Trophoblast cell (in vitro differentiated cells and primary cell): Measurements from ENCODE around the gene RABGAP1.

Experiments used
- DNase-seq, 2 donors: peaks; one replicate each; pipeline ENCODE4 v3.0.0-alpha.2; 2016
- H2AFZ ChIP-seq: 2 replicates; pipeline ENCODE4 v1.6.1; 2013; ENCODE audit warnings: low read length, moderate library complexity, mild to moderate bottlenecking; ENCODE audit not compliant: insufficient read depth, poor library complexity
- H2AK5ac ChIP-seq: 2 replicates; pipeline ENCODE4 v1.6.1; 2013; ENCODE audit warnings: mild to moderate bottlenecking, low read length
- H2BK120ac ChIP-seq: 2 replicates; pipeline ENCODE4 v1.6.1; 2013; ENCODE audit warnings: low read length, mild to moderate bottlenecking, moderate library complexity; ENCODE audit not compliant: insufficient read depth, poor library complexity
- H2BK12ac ChIP-seq: 2 replicates; pipeline ENCODE4 v1.6.1; 2013; ENCODE audit warnings: mild to moderate bottlenecking, low read length, moderate library complexity
- H2BK5ac ChIP-seq: 2 replicates; pipeline ENCODE4 v1.6.1; 2013; ENCODE audit warnings: low read length, low read depth, moderate library complexity, mild to moderate bottlenecking; ENCODE audit not compliant: poor library complexity
- H3K14ac ChIP-seq: 2 replicates; pipeline ENCODE4 v1.6.1; 2013; ENCODE audit warnings: mild to moderate bottlenecking, low read length
- H3K18ac ChIP-seq: 2 replicates; pipeline ENCODE4 v1.6.1; 2013; ENCODE audit warnings: mild to moderate bottlenecking, low read length
- H3K23ac ChIP-seq: 2 replicates; pipeline ENCODE4 v1.6.1; 2013; ENCODE audit warnings: low read length
- H3K27ac ChIP-seq: 2 replicates; pipeline ENCODE4 v1.5.1; 2013; ENCODE audit warnings: low read depth, mild to moderate bottlenecking, inconsistent platforms, low read length, moderate library complexity
- H3K27me3 ChIP-seq: 2 replicates; pipeline ENCODE4 v1.6.1; 2013; ENCODE audit warnings: inconsistent platforms, mild to moderate bottlenecking, low read length, moderate library complexity; ENCODE audit not compliant: insufficient read depth
- H3K36me3 ChIP-seq, 2 experiments: 1 replicate in 1 of 2; 2 replicates in 1 of 2; pipeline ENCODE4 v1.6.1; 2013; ENCODE audit warnings: low read length in 2 of 2, mild to moderate bottlenecking in 2 of 2, moderate library complexity in 1 of 2; ENCODE audit not compliant: insufficient read depth in 2 of 2, control insufficient read depth in 1 of 2
- H3K4ac ChIP-seq: 2 replicates; pipeline ENCODE4 v1.6.1; 2013; ENCODE audit warnings: low read depth, mild to moderate bottlenecking, low read length, moderate library complexity
- H3K4me1 ChIP-seq, 2 experiments: 1 replicate in 1 of 2; 2 replicates in 1 of 2; pipeline ENCODE4 v1.6.1; 2013; ENCODE audit warnings: low read length in 2 of 2, mild to moderate bottlenecking in 2 of 2, moderate library complexity in 1 of 2; ENCODE audit not compliant: insufficient read depth in 2 of 2, control insufficient read depth in 1 of 2
- H3K4me2 ChIP-seq: 2 replicates; pipeline ENCODE4 v1.6.1; 2013; ENCODE audit warnings: inconsistent platforms, mild to moderate bottlenecking, low read length, moderate library complexity
- H3K4me3 ChIP-seq: 2 replicates; pipeline ENCODE4 v1.5.1; 2013; ENCODE audit warnings: mild to moderate bottlenecking, low read depth, low read length, inconsistent platforms
- H3K79me1 ChIP-seq: one replicate; pipeline ENCODE4 v1.6.1; 2013; ENCODE audit warnings: low read length
- H3K79me2 ChIP-seq: 2 replicates; pipeline ENCODE4 v1.6.1; 2013; ENCODE audit warnings: low read length, mild to moderate bottlenecking; ENCODE audit not compliant: control insufficient read depth, insufficient read depth, poor library complexity
- H3K9ac ChIP-seq: 2 replicates; pipeline ENCODE4 v1.6.1; 2013; ENCODE audit warnings: mild to moderate bottlenecking, low read length
- H3K9me3 ChIP-seq: 2 replicates; pipeline ENCODE4 v1.6.1; 2013; ENCODE audit warnings: low read depth, mild to moderate bottlenecking, control low read depth, inconsistent platforms, low read length; ENCODE audit not compliant: insufficient read depth
- H4K12ac ChIP-seq: 2 replicates; pipeline ENCODE4 v1.6.1; 2013; ENCODE audit warnings: low read depth, mild to moderate bottlenecking, low read length, moderate library complexity
- H4K8ac ChIP-seq: 2 replicates; pipeline ENCODE4 v1.6.1; 2013; ENCODE audit warnings: low read depth, mild to moderate bottlenecking, low read length, moderate library complexity
- H4K91ac ChIP-seq: one replicate; pipeline ENCODE4 v1.6.1; 2013; ENCODE audit warnings: low read depth, mild to moderate bottlenecking, low read length, moderate library complexity
- WGBS: extraction: QIAGEN DNeasy Blood & Tissue Kit; methylation state at CpG from one replicate; pipeline ENCODE4 v1.1.7; 2013; ENCODE audit warnings: missing lambda C conversion rate; ENCODE audit not compliant: insufficient read length, insufficient coverage; ENCODE audit errors: extremely low coverage; 5-methylcytosine and 5-hydroxymethylcytosine counted together

The RABGAP1 gene

DNA sequence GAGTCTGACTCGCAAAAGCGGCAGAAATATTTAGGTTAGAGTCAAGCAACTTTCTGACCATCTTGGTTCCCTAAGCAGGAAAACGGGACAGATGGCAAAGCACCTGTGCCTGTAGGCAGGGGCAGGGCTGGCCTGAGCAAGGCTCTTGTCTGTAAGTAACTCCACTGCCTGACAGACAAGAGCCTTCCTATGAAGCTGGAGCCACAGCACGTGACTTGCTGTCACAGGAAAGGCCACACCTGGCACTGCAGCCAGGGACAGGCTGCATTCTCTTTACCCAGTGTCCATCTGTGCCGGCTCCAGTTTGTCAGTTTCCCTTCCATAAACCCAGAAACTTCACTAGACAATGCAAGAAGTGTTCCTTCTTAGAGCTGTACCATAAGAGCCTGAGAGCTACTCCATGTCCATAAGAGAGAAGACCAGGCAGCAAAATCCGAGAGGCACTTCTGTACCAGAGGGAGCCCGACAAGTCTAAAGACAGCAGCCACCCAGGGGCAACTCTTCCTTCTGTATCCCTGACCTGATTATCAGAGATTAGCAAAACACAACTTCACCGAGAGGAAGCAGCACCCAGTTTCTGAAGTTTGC, 170.7 kb downstream of the RABGAP1 start:
- Histone ChIP-seq H3K9ac (no peak overlapping the region), H4K8ac (no peak overlapping the region), H3K18ac (no peak overlapping the region), H3K4me3 (no peak overlapping the region), H2AFZ (no peak overlapping the region), H3K36me3 (peaks cover 40 to 41% of the 10 kb centered on the region in 2 experiments), H2BK5ac (no peak overlapping the region), H3K79me1 (no peaks in the 10 kb centered on the region), H3K9me3 (peaks cover 2% of the 10 kb centered on the region), H3K4ac (no peak overlapping the region), H2BK12ac (no peak overlapping the region), H3K14ac (no peak overlapping the region), H3K79me2 (no peaks in the 10 kb centered on the region), H4K12ac (no peak overlapping the region), H4K91ac (no peak overlapping the region), H3K27ac (no peak overlapping the region), H3K4me2 (no peak overlapping the region), H3K27me3 (no peaks in the 10 kb centered on the region), H2AK5ac (no peak overlapping the region), H2BK120ac (no peak overlapping the region), H3K23ac (no peak overlapping the region), H3K4me1 (peaks cover 0 to 3% of the 10 kb centered on the region in 2 experiments)
- no CpG with 5 or more reads among the region's 8 CpGs for WGBS
- no peak for DNase-seq

DNA sequence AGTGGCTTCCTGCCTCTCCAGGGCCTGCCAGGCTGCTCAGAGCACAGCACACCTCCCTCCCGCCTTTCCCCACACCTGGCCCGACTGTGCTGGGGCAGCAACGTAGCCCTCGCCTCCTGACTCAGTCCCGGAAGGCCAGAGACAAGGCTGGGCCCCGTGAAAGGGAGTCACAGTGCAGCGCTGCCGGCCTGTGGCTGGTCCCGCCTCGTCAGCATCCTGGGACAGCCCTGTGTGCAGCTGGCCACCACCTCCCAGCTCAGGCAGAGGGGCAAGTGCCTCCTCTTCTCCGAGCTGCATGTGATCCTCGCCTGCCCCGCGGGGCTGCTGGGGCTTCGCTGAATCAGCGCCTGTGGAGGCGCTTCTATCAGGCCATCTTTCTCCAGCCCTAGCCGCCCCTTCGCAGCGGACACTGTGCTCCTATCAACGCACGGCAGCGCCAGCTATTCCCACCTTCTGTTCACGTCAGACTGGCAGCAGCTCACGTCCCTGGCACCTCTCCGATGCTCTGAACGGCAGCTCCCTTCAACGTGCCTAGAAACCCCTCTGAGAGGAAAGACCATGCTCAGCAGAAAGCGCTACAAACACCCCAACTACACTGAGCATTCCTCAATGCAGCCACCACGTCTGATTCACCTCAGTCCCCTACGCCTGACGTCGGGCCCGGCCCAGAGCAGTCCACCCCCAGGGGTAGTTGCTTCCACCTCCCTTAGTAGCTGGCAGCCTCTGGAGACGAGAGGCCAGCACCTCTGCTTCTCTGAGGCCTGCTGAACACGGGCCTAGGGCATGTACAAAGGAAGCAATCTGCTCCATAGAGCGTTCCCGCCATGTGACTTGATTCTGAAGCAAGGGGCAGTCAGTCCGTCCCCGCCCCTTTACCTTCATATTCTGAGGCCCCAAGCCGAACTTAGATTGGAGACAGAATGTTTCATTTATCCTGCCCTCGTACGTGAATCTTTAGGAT, 171.5 kb downstream of the RABGAP1 start:
- Histone ChIP-seq H3K9ac (no peak overlapping the region), H3K4me3 (no peak overlapping the region), H3K27me3 (no peaks in the 10 kb centered on the region), H2AK5ac (no peak overlapping the region), H3K9me3 (peaks cover 2% of the 10 kb centered on the region), H3K79me1 (no peaks in the 10 kb centered on the region), H2BK5ac (no peak overlapping the region), H2BK120ac (no peak overlapping the region), H3K4me2 (no peak overlapping the region), H4K91ac (no peak overlapping the region), H3K36me3 (peaks cover 34 to 38% of the 10 kb centered on the region in 2 experiments), H3K27ac (no peak overlapping the region), H3K23ac (no peak overlapping the region), H3K79me2 (no peaks in the 10 kb centered on the region), H3K18ac (no peak overlapping the region), H2BK12ac (no peak overlapping the region), H2AFZ (no peak overlapping the region), H4K8ac (no peak overlapping the region), H3K4ac (no peak overlapping the region), H3K14ac (no peak overlapping the region), H3K4me1 (peaks cover 0 to 3% of the 10 kb centered on the region in 2 experiments), H4K12ac (no peak overlapping the region)
- DNase-seq, result no peak
- no CpG with 5 or more reads among the region's 43 CpGs for WGBS

DNA sequence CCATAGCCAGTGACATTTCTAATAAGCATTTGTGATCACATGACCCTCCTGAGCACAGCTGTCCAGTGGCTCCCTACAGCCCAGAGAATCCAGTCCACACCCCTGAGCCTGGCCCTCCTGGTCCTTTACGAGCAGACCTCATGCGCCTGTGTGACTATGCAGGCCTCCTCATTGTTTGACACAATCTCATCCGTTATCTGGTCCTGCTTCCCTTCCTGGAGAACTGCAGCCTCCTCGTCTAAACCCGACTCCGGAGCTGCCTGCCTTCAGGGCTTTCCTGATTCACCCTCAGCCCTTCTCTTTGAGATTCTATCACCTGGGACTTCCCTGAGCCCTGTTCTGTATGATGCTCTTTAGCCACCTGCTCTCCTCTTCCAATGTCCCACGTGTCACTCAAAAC, 172.4 kb downstream of the RABGAP1 start:
- Histone ChIP-seq H4K12ac (peak overlapping the region; percentile 38), H3K4me3 (no peak overlapping the region), H3K9ac (no peak overlapping the region), H3K79me1 (no peaks in the 10 kb centered on the region), H3K27ac (no peak overlapping the region), H3K4me1 (peaks cover 0 to 3% of the 10 kb centered on the region in 2 experiments), H3K18ac (no peak overlapping the region), H3K23ac (no peak overlapping the region), H2BK120ac (no peak overlapping the region), H3K27me3 (no peaks in the 10 kb centered on the region), H3K4ac (no peak overlapping the region), H4K8ac (no peak overlapping the region), H3K9me3 (peaks cover 2% of the 10 kb centered on the region), H2BK5ac (no peak overlapping the region), H2AFZ (no peak overlapping the region), H3K4me2 (no peak overlapping the region), H3K36me3 (peaks cover 25 to 29% of the 10 kb centered on the region in 2 experiments), H3K14ac (no peak overlapping the region), H2AK5ac (no peak overlapping the region), H2BK12ac (no peak overlapping the region), H4K91ac (no peak overlapping the region), H3K79me2 (no peaks in the 10 kb centered on the region)
- WGBS, result no CpG with 5 or more reads among the region's 7 CpGs
- peak; percentile 57 to 58 for DNase-seq

DNA sequence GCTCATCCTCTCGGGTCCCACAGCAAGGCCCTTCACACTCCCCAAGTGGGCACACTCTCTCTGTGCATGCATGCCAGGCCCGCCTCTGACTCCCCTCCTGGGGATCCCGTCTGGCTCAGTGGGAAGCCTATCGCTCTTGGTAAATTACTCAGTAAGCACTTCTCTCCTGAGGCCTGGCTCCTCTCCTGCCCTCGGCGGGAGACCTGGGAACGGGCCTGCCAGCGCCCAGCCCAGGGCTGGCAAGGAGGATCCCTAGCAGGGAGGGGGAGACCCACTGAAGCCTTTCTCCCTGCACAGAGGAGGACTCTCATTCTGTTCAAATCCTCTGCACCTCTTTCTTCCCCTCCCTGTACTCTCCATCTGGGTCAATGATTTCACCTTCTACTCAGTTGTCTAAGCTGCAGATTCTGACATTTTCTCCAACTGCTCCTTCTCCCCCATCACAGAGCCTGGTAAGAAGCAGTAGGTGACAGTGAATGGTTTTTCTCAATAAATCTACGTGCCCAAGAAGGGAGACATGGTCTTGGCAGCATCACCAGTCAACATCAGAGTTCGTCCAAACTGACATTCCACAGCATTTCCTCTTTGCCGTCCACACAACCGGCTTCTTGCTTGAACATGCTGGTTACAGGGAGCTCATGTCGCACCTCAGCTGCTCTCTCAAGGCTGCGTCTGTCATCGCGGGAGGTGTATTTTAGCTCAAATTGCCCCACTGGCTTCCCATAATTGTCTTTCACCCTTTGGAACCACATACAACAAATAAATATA, 174.5 kb downstream of the RABGAP1 start:
- H3K23ac ChIP-seq, result no peak overlapping the region

More for the DNA sequence above, 174.5 kb downstream of the RABGAP1 start:
- no peak overlapping the region for H3K4me3 ChIP-seq
- no peak overlapping the region for H3K4ac ChIP-seq
- H3K4me2 ChIP-seq, result no peak overlapping the region
- no peak overlapping the region for H2BK120ac ChIP-seq
- H4K91ac ChIP-seq, result no peak overlapping the region
- no peak overlapping the region for H4K8ac ChIP-seq
- H3K27ac ChIP-seq, result no peak overlapping the region
- no peak for DNase-seq
- H3K27me3 ChIP-seq, result no peaks in the 10 kb centered on the region
- no peak overlapping the region for H2AK5ac ChIP-seq
- no peak overlapping the region for H2AFZ ChIP-seq
- no peak overlapping the region for H2BK12ac ChIP-seq
- H3K79me2 ChIP-seq, result no peaks in the 10 kb centered on the region
- H3K9me3 ChIP-seq, result peaks cover 2% of the 10 kb centered on the region
- no peaks in the 10 kb centered on the region for H3K79me1 ChIP-seq
- peaks cover 0 to 3% of the 10 kb centered on the region in 2 experiments for H3K4me1 ChIP-seq
- H3K14ac ChIP-seq, result no peak overlapping the region
- WGBS, result no CpG with 5 or more reads among the region's 16 CpGs
- no peak overlapping the region for H3K18ac ChIP-seq
- H3K9ac ChIP-seq, result no peak overlapping the region
- H4K12ac ChIP-seq, result no peak overlapping the region
- no peak overlapping the region for H2BK5ac ChIP-seq
- H3K36me3 ChIP-seq, result peaks cover 7 to 9% of the 10 kb centered on the region in 2 experiments
